Endothelial cell of umbilical vein (primary cell): ENCODE measurements around the gene SDF4. TPM values are rescaled to one million over a fixed set of nuclear protein-coding genes. Genes with fewer than 3 reads are reported as not detected.

ENCODE experiments used
- BruUV-seq: library from RNA; stranded (reverse); fragments of 400-500 nt; replicated peaks from 2 replicates; lab custom pipeline; 2021; lab: Mats Ljungman, UMichigan
- CTCF ChIA-PET: fragments of 300-600, 350-600 bp; sonication (Branson Sonifier 250); formaldehyde crosslinking; loops from one replicate; lab custom pipeline; 2021; ENCODE audit warnings: antibody characterized with exemption, inconsistent platforms; lab: Charles Lee
- POLR2A ChIA-PET: fragments of 300-600, 350-600 bp; sonication (Branson Sonifier 250); formaldehyde crosslinking; loops from one replicate; lab custom pipeline; 2021; ENCODE audit warnings: antibody characterized with exemption, inconsistent platforms; lab: Charles Lee
- DNase-seq: peaks from one replicate; pipeline ENCODE4 v3.0.0-alpha.2; 2011; ENCODE audit warnings: low read depth, low spot score
- FAIRE-seq: peaks from 2 replicates; lab custom pipeline; 2011; peaks lifted over from hg19 to GRCh38; lab: Jason Lieb, UNC
- H2AFZ ChIP-seq: 2 replicates; pipeline ENCODE4 v1.6.0; 2012; ENCODE audit warnings: low read depth, low read length, control low read depth, inconsistent platforms
- H3K27ac ChIP-seq: 2 replicates; pipeline ENCODE4 v1.5.1; 2011; ENCODE audit warnings: low read depth, mild to moderate bottlenecking, control low read depth, low read length, moderate library complexity; ENCODE audit not compliant: insufficient read depth
- H3K27me3 ChIP-seq, 2 experiments: 2 replicates each; pipeline versions ENCODE4 v1.6.0 to v1.6.1; 2011; ENCODE audit warnings: low read length in 2 of 2, mixed read lengths in 1 of 2; ENCODE audit not compliant: control insufficient read depth in 2 of 2, insufficient read depth in 2 of 2
- H3K36me3 ChIP-seq, 2 experiments: 2 replicates in 1 of 2; 3 replicates in 1 of 2; pipeline ENCODE4 v1.5.1; 2011; ENCODE audit warnings: low read length in 2 of 2, mild to moderate bottlenecking in 1 of 2, moderate library complexity in 1 of 2; ENCODE audit not compliant: control insufficient read depth in 2 of 2, insufficient read depth in 2 of 2; ENCODE audit errors: extremely low read depth in 1 of 2
- H3K4me1 ChIP-seq: 3 replicates; pipeline ENCODE4 v1.5.1; 2011; ENCODE audit warnings: mild to moderate bottlenecking, low read length; ENCODE audit not compliant: control insufficient read depth, insufficient read depth; ENCODE audit errors: extremely low read depth
- H3K4me2 ChIP-seq: 2 replicates; pipeline ENCODE4 v1.6.1; 2011; ENCODE audit warnings: low read length, control low read depth, mixed read lengths; ENCODE audit not compliant: insufficient read depth
- H3K4me3 ChIP-seq, 3 experiments: fragments of 200-600 bp in 1 of 3; sonication (generic), shearing (Covaris generic) in 1 of 3; replicated peaks in 1 of 3; 2 replicates each; pipeline ENCODE4 v1.5.1; 2011 to 2016; ENCODE audit warnings: control low read depth in 3 of 3, low read length in 3 of 3, mild to moderate bottlenecking in 2 of 3, inconsistent platforms in 1 of 3, low read depth in 1 of 3, moderate library complexity in 1 of 3; ENCODE audit not compliant: insufficient read depth in 1 of 3
- H3K79me2 ChIP-seq: 2 replicates; pipeline ENCODE4 v1.6.0; 2012; ENCODE audit warnings: low read length, inconsistent platforms; ENCODE audit not compliant: control insufficient read depth, insufficient read depth
- H3K9ac ChIP-seq: replicated peaks from 2 replicates; pipeline ENCODE3; 2011; ENCODE audit warnings: low read length, control low read depth; ENCODE audit not compliant: insufficient read depth; ENCODE audit errors: extremely low read depth
- H3K9me1 ChIP-seq: replicated peaks from 3 replicates; pipeline ENCODE4 v1.6.0; 2011; ENCODE audit warnings: mild to moderate bottlenecking, low read length; ENCODE audit not compliant: control insufficient read depth, insufficient read depth; ENCODE audit errors: extremely low read depth
- H3K9me3 ChIP-seq: replicated peaks from 2 replicates; pipeline ENCODE4 v1.5.1; 2012; ENCODE audit warnings: low read length, inconsistent platforms; ENCODE audit not compliant: control insufficient read depth, insufficient read depth
- H4K20me1 ChIP-seq: replicated peaks from 2 replicates; pipeline ENCODE3; 2011; ENCODE audit warnings: mild to moderate bottlenecking, low read length; ENCODE audit not compliant: control insufficient read depth, insufficient read depth; ENCODE audit errors: extremely low read depth
- CTCF ChIP-seq, 2 donors: IDR thresholded peaks; 1 replicate in 1 of 2; 2 replicates in 1 of 2; pipeline ENCODE4 v1.5.1; 2011; ENCODE audit warnings: low read length in 2 of 2, mild to moderate bottlenecking in 2 of 2, moderate library complexity in 2 of 2, control low read depth in 1 of 2, inconsistent platforms in 1 of 2, low read depth in 1 of 2; ENCODE audit not compliant: insufficient read depth in 1 of 2; ENCODE audit errors: extremely low read depth in 1 of 2
- EZH2 ChIP-seq: IDR thresholded peaks from 2 replicates; pipeline ENCODE4 v1.6.1; 2012; ENCODE audit warnings: borderline replicate concordance, low read depth, mild to moderate bottlenecking, moderate library complexity, low read length, inconsistent platforms; ENCODE audit not compliant: severe bottlenecking
- FOS ChIP-seq: IDR thresholded peaks from 2 replicates; pipeline ENCODE4 v1.6.1; 2011; ENCODE audit warnings: mild to moderate bottlenecking, low read length, moderate library complexity, borderline replicate concordance; ENCODE audit not compliant: insufficient read depth
- GATA2 ChIP-seq: IDR thresholded peaks from 2 replicates; pipeline ENCODE4 v1.7.0; 2011; ENCODE audit warnings: low read depth, mild to moderate bottlenecking, moderate library complexity, mixed read lengths, low read length; ENCODE audit not compliant: insufficient read length, insufficient read depth
- JUN ChIP-seq: IDR thresholded peaks from 2 replicates; pipeline ENCODE4 v1.6.1; 2011; ENCODE audit warnings: borderline replicate concordance, low read depth; ENCODE audit not compliant: insufficient read length, insufficient read depth
- MYC ChIP-seq: IDR thresholded peaks from one replicate; pipeline ENCODE4 v1.6.1; 2011; ENCODE audit warnings: mild to moderate bottlenecking, low read depth, low read length
- POLR2A ChIP-seq: IDR thresholded peaks from 2 replicates; pipeline ENCODE4 v1.6.1; 2012; ENCODE audit warnings: low read depth, mild to moderate bottlenecking, control low read depth, low read length
- POLR2AphosphoS5 ChIP-seq: IDR thresholded peaks from 2 replicates; pipeline ENCODE4 v1.6.1; 2012; ENCODE audit warnings: low read depth, mild to moderate bottlenecking, control low read depth, low read length, moderate library complexity; ENCODE audit not compliant: insufficient read depth
- dilution Hi-C: fragments of 300-500 bp; cut with MboI; formaldehyde crosslinking; loops from one replicate; pipeline ENCODE4 v1.15.0; 2019; ENCODE audit warnings: low sequenced_read_pairs; ENCODE audit not compliant: extremely low pct_ligation_motif_present
- intact Hi-C: fragments of 100-400 bp; cut with micrococcal nuclease; formaldehyde crosslinking; loops from one replicate; pipeline ENCODE4 v1.10.0; 2022
- polyA plus RNA-seq, 4 experiments: library from polyadenylated mRNA; depleted of rRNA in 3 of 4; stranded (reverse) in 3 of 4; unstranded in 1 of 4; fragments of >200 nt; gene quantifications; 2 replicates each; pipeline versions ENCODE4 v1.2.1 to v1.2.3, GENCODE V29; 2011 to 2012; ENCODE audit warnings: missing spikeins in 1 of 4
- total RNA-seq: library from RNA; stranded (reverse); gene quantifications from 2 replicates; pipeline ENCODE4 v1.2.3, GENCODE V29; 2021
- TF ChIP-seq, protein P1 (sequence below): IDR thresholded peaks from 2 replicates; pipeline ENCODE4 v1.6.1; 2011; ENCODE audit not compliant: insufficient read depth, insufficient read length

SDF4 gene
- total and polyA plus RNA-seq, 2 donors (not counting 3 experiments of a cell fraction or from before 2014, with no cell fraction given), result 175 to 185 TPM

DNA sequence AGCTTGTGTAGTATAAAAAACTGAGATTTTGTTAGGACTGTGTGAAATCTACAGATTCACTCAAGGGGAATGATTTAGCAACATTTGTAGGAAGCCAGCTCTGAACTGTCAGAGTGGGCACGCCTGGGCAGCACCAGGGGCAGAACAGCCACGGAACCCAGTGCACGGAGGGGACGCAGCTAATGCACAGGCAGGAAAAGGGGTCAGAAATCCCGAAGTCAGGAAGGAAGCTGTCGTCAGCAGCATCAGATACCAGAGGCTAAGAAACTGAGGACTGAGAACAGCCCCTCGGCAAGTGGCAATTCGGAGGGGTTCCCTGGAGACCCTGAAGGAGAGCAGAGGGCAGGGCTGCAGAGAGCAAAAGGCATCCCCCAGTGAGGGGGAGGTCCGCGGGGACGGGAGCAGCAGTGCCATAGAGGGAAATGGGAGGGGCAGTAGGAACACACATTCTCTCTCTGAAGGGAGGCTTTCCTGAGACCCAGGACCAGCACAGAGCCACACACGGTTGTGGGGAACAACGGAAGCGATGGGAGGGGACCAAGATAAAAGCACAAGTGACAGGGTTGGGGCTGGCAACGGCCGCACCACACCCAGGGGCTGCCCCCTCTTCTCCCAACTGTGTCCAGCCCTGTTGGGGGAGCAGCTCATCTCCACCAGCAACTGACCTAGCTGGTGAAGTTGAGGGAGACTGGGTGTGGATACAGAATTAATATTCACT is 29.2 kb upstream of the SDF4 start:
- dilution Hi-C loops, result no loop called here
- POLR2A ChIA-PET, result interaction anchor here (0.7 kb wide), 1 partner anchor 131 kb away, joined by 6 read pairs; no protein-coding TSS in a partner anchor
- peak overlapping the region; percentile 72 for H3K27ac ChIP-seq
- no peak overlapping the region for H2AFZ ChIP-seq
- H3K4me3 ChIP-seq, result no peak overlapping the region
- DNase-seq, result peak; percentile 43
- H3K9ac ChIP-seq, result peak overlapping the region; percentile 44
- intact Hi-C loops, result loop anchor here (1.0 to 2.0 kb wide), 2 partner anchors 28 to 29 kb away; partner anchors contain the start of genes B3GALT6 and SDF4
- H3K27me3 ChIP-seq, result no peaks in the 10 kb centered on the region
- no peaks in the 10 kb centered on the region for H3K9me3 ChIP-seq
- no TSS peak for BruUV-seq
- peak overlapping the region; percentile 44 for H3K4me2 ChIP-seq
- H4K20me1 ChIP-seq, result no peaks in the 10 kb centered on the region
- peaks cover 9 to 33% of the 10 kb centered on the region in 2 experiments for H3K36me3 ChIP-seq
- peaks cover 20% of the 10 kb centered on the region for H3K79me2 ChIP-seq
- CTCF ChIA-PET, result interaction anchor here (0.8 to 4.6 kb wide), 6 partner anchors 13 to 139 kb away, joined by 3 to 25 read pairs (median 4); partner anchors contain the start of gene UBE2J2
- H3K9me1 ChIP-seq, result no peaks in the 10 kb centered on the region
- FAIRE-seq, result peak; percentile 88
- H3K4me1 ChIP-seq, result peaks cover 24% of the 10 kb centered on the region
- TF ChIP-seq POLR2AphosphoS5 (peak; percentile 12), FOS (no peak), MYC (no peak), CTCF (IDR thresholded peaks at IDR 0.05; ENCODE audit: extremely low read depth in 1 of 2, insufficient read depth in 1 of 2, low read depth in 1 of 2, low read length in 2 of 2) (no peak), JUN (no peak), GATA2 (peak; percentile 79), EZH2 (no peak), POLR2A (no peak)
- TF ChIP-seq, protein P1, sequence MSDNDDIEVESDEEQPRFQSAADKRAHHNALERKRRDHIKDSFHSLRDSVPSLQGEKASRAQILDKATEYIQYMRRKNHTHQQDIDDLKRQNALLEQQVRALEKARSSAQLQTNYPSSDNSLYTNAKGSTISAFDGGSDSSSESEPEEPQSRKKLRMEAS, result no peak
